HG03342 (cell line): ENCODE data around the gene RELT.

Source experiments
- ATAC-seq: cut with Tn5 transposase; IDR thresholded peaks from one replicate; pipeline ENCODE4 v1.9.1; 2021; ENCODE audit warnings: mild to moderate bottlenecking, moderate library complexity; ENCODE audit not compliant: unreplicated experiment

Gene RELT

GRCh38 chr11:73347067-73347466, 29.1 kb upstream of the RELT start:
- no peak for ATAC-seq

DNA sequence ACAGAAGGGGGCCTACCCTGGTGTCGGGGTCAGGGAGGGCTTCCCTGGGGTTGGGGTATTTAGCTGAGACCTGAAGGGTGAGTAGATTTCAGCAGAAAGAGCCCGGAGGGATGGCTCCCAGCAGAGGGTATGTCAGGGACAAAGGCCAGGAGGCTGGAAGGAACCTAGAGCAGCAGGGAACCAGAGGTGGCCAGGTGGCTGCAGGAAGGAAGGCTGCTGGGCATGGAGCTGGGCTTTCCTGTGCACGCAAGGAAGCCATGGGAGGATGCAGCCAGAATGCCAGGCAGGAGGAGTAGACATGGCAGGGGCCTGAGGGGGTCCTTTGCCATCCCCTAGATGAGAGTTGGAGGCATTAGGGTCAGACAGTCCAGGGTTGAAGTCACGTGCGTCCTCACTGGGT, 27.4 kb upstream of the RELT start:
- ATAC-seq = no peak

- ATAC-seq = no peak
These were observed 26.6 kb upstream of the RELT start for GRCh38 chr11:73349633-73350032.

DNA sequence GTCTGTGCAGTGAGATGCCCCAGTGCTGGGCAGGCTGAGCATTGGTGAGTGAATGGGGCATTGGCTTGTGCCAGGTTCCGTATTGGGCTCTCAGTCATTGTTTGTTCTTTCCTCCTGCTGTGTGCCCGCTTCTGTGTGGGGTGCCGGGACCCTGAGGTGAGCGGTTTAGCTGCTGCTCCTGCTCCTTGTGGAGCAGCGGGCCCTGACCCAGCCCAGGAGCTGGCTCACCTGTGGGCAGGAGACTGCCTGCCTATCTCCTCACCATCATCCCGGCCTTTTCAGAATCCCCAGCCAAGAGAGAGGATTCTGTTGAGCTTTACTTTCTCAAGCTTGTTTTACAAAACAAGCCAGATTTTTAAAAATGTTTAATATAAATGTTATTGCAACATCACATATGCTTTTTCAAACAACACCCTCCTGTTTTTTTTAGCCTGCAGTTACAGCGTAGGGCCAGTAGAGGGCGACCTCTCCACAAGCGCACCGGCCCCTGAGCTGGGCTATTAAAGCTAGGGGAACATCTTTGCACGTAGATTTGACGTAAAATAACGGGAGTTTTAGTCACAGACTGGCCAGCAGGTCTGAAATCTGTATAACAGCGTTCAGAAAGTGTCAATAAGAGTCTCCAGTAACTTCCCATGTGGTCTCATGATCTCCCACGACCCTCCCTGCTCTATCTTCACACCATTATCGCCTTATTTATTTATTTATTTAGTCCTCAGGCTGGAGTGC, 25.1 kb upstream of the RELT start:
- ATAC-seq = no peak

DNA sequence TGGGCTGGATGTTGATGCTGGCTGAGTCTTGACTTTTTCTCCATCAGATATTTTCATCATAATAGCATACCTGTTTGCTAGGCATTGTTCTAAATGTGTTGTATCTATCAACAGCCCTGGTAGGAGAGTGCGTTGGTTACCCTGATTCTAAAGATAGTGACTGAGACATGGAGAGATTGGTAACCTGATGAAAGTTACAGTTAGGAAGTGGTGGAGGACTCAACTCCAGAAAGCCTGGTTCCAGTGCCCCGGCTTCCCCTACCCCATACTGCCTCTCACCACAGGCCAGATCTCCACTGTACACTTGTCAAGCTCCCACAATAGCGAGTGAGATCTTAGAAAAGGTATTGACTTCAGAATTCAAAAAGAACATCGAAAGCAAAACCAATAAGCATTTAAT, 22.8 kb upstream of the RELT start:
- no peak for ATAC-seq

GRCh38 chr11:73355109-73355508, 21.1 kb upstream of the RELT start:
- ATAC-seq = no peak

DNA sequence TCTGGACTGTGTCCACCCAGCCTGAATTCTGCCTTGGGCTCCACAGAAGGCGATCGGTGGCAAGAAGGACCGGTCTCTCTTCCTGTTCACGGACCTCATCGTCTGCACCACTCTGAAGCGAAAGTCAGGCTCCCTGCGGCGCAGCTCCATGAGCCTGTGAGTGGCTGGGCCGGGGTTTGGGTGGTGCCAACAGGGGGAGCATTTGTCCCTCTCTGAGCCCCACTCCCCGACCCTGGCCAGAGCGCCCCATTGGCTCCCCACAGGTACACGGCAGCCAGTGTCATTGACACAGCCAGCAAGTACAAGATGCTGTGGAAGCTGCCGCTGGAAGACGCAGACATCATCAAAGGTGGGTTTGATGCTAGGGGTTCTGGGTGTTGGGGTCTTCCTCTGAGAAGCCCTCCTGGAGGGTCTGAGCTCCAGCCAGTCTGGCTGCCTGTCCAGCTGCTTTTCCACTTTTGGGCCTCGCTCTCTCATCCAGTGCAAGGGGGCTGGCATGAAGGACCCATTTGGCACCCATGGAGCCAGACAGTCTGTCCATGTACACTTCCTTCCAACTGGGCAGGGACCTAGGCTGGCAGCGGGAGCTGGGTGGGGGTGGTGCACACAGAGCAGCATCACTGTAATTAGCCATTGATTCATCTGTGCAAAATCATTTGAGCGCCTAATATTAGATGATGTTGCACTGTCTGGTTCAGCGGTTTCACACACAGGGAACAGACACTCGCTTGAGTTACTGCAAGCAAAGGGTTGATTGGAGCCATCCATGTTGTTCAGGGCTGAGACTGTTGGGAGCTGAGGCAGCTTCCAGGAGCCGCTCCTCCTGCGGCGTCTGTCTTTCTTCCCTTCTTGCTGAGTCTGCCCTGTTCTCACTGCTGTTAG, 19.0 kb upstream of the RELT start:
- no peak for ATAC-seq

- ATAC-seq = no peak
These were observed 18.1 kb upstream of the RELT start for GRCh38 chr11:73358071-73358470.

DNA sequence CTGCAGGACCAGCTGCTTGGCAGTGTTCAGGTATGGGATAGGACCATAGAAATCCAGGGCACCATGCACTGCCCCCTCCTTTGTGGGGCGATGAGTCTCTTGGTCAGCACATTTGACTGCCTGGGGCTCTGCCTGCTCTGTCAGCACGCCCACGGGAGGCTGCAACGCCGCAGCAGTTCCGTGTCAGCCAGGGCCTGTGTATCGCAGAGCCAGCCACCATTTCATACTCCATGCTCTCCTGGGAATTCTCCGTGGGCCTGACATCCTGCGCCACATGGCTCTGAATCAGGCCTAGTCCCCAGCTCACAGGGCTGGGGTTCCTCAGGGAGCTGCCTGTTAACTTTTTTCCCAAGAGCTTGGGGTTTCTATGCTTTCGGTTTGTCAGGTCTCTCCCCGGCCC, 16.9 kb upstream of the RELT start:
- no peak for ATAC-seq

- ATAC-seq = no peak
These were observed 16.1 kb upstream of the RELT start for GRCh38 chr11:73359930-73360742.

GRCh38 chr11:73360743-73361369, 15.3 kb upstream of the RELT start:
- ATAC-seq = no peak

DNA sequence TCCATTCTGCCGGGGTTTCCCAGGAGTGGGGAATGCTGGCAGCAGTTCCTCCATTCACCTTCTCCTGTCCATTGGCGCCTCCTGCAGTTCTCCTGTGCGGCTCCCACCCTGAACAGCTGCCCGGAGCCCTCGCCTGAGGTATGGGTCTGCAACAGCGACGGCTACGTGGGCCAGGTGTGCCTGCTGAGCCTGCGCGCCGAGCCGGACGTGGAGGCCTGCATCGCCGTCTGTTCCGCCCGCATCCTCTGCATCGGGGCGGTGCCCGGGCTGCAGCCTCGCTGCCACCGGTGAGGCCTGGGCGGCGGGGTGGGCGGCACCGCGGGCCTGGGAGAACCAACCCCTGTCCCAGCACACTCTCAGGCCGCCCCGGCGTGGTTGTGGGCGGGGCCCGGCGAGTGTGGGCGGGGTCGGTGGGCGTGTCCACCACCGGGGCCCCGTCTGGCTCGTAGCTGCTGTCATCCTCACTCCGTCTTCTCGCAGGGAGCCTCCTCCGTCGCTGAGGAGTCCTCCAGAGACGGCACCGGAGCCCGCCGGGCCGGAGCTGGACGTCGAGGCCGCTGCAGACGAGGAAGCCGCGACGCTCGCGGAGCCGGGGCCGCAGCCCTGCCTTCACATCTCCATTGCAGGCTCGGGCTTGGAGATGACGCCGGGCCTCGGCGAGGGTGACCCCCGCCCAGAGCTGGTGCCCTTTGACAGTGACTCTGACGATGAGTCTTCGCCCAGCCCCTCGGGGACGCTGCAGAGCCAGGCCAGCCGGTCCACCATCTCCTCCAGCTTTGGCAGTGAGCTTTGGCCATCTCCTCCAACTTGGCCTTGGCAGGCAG, 14.0 kb upstream of the RELT start:
- no peak for ATAC-seq

DNA sequence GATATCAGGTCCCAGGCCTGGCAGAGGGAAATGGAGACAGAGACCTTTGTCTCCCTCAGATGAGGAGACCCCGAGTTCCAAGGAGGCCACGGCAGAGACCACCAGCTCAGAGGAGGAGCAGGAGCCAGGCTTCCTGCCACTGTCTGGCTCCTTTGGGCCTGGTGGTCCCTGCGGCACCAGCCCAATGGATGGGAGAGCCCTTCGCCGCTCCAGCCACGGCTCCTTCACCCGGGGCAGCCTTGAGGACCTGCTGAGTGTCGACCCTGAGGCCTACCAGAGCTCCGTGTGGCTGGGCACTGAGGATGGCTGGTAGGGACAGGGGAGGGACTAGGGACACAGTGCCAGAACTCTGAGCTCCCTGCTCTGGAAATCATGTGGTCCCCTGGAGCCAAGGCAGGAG, 13.1 kb upstream of the RELT start:
- no peak for ATAC-seq

DNA sequence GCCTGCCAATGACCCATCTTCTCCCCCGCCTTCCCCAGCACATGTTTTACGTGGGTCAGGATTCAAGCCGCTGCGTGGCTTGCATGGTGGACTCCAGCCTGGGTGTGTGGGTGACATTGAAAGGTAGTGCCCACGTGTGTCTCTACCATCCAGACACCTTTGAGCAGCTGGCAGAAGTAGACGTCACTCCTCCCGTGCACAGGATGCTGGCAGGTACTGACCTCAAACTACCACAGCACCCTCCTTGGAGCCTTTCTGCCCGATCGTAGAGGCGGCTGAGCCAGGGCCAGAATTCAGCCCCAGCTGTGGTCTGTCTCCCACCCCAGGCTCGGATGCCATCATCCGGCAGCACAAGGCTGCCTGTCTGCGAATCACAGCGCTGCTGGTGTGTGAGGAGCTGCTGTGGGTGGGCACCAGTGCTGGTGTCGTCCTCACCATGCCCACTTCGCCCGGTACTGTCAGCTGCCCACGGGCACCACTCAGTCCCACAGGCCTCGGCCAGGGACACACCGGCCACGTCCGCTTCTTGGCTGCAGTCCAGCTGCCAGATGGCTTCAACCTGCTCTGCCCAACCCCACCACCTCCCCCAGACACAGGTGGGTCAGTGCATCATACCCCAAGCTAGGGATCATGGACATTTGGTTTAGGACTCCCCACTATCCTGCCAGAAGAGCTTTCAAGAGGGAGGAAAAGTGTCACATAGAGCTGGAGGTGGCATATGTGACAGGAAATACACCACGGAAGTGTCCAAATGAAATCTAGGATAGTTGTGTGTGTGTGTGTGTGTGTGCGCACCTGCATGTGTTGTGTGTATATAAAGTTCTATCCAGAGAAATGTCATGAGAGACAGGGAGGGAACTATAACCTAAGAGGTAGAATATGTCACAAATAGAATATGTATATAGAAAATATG, 10.6 kb upstream of the RELT start:
- ATAC-seq = no peak

- ATAC-seq = no peak
These were observed 10.0 kb upstream of the RELT start for GRCh38 chr11:73366265-73366610.

GRCh38 chr11:73366953-73367352, 9.2 kb upstream of the RELT start:
- no peak for ATAC-seq

DNA sequence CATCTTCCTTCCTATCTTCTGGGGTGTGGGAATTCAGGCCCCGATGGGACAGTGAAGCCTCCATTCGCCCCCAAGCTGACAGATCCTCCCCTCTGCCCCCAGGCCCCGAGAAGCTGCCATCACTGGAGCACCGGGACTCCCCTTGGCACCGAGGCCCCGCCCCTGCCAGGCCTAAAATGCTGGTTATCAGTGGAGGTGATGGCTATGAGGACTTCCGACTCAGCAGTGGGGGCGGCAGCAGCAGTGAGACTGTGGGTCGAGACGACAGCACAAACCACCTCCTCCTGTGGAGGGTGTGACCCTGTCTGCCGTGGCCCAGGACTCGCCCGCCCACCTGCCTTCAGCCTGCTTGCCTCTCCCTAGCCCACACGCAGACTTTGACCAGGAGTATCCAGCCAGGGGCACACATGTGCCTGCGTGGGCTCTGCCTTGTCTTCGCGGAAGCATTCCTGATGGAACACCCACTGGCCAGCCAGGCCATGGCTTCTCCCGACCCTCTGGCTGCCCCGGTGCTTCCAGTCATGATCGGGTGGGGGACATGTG, 8.6 kb upstream of the RELT start:
- no peak for ATAC-seq

DNA sequence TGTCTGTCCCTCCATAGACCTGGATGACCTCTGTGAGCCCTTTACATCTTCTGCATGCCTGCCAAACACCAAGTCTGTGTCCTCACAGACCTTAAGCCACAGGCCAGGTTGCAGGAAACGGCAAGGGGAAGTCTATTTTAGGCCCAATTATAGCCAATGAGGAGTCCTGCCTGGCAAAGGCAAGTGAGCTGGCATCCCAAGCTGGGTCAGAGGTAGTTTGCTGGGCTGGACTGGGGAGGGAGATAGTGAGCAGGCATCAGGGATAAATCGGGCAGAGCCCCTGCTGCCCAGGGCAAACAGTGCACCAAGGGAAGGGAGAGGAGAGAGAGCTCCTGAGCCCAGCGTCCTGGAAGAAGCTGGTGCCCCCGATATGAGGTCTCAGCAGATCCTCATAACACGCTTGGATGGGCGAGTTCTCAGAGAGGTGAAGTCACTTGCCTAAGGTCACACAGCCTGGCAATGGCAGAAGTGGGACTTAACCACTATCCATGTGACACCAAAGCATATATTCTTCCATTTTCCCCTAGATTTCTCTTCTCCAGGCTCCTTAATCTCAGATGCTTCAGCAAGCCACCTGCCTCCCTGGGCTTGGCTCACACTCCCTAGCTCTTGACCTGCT, 3.7 kb upstream of the RELT start:
- no peak for ATAC-seq

DNA sequence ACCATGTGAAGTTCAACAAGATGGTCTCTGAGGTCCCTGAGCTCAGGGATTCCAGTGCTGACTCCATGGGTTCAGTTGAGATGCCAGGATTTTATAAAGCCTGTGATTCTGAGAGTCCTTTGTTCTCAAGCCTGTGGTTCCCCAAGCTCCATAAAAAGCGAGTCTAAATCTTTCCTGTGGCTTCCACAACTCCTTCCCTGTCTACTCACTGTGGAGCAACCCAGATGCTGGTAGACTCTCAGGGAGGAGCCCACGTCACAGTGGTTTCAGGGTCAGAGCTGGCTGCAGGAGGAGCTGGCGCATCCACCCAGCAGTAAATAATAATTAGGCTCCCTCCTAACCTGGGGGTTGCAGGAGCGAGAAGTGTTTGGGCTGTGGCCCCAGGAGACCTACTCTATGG, 2.0 kb upstream of the RELT start:
- ATAC-seq = no peak
